SIG-M5 (cell line): ENCODE measurements around the gene STX11.
"Not testable (repeated sequence)": the region's sequence is repeated elsewhere in the genome, so short reads cannot be mapped to it uniquely, and the experiment has no call there.

Source experiments
- DNase-seq: peaks from one replicate; lab custom pipeline; 2025; lab: John Stamatoyannopoulos, UW

Gene STX11

GRCh38 chr6:144149894-144150709, at the start of gene STX11:
Gene STX11, plus strand, starts transcription at chr6:144150517. Its CDS starts 36,111 bp downstream, at chr6:144186628.
- no peak for DNase-seq

GRCh38 chr6:144103026-144103563, 47.2 kb upstream of the STX11 start:
- no peak for DNase-seq

GRCh38 chr6:144104488-144104887, 45.8 kb upstream of the STX11 start:
- DNase-seq = no peak

- no peak for DNase-seq
Measured at GRCh38 chr6:144104898-144105487, 45.3 kb upstream of the STX11 start.

GRCh38 chr6:144106206-144106605, 44.1 kb upstream of the STX11 start:
- no peak for DNase-seq

- no peak for DNase-seq
Measured at GRCh38 chr6:144110210-144110609, 40.1 kb upstream of the STX11 start.

- DNase-seq = no peak
Measured at GRCh38 chr6:144113366-144113765, 37.0 kb upstream of the STX11 start.

GRCh38 chr6:144115219-144115618, 35.1 kb upstream of the STX11 start:
- no peak for DNase-seq

GRCh38 chr6:144119376-144119775, 30.9 kb upstream of the STX11 start:
- no peak for DNase-seq

GRCh38 chr6:144122861-144123260, 27.5 kb upstream of the STX11 start:
- no peak for DNase-seq

GRCh38 chr6:144123421-144123820, 26.9 kb upstream of the STX11 start:
- no peak for DNase-seq

GRCh38 chr6:144123836-144124235, 26.5 kb upstream of the STX11 start:
- DNase-seq = no peak

GRCh38 chr6:144127097-144127496, 23.2 kb upstream of the STX11 start:
- DNase-seq = no peak

GRCh38 chr6:144129469-144129868, 20.8 kb upstream of the STX11 start:
- no peak for DNase-seq

GRCh38 chr6:144131248-144131709, 19.0 kb upstream of the STX11 start:
- DNase-seq = no peak

GRCh38 chr6:144132167-144132690, 18.1 kb upstream of the STX11 start:
- DNase-seq = not testable (repeated sequence)

- DNase-seq = no peak
Measured at GRCh38 chr6:144133225-144133821, 17.0 kb upstream of the STX11 start.

- DNase-seq = no peak
Measured at GRCh38 chr6:144134176-144134575, 16.1 kb upstream of the STX11 start.

- no peak for DNase-seq
Measured at GRCh38 chr6:144134737-144135136, 15.6 kb upstream of the STX11 start.

GRCh38 chr6:144138542-144138941, 11.8 kb upstream of the STX11 start:
- DNase-seq = no peak

- DNase-seq = no peak
Measured at GRCh38 chr6:144139817-144140216, 10.5 kb upstream of the STX11 start.

GRCh38 chr6:144140867-144141266, 9.4 kb upstream of the STX11 start:
- DNase-seq = no peak

GRCh38 chr6:144141470-144141869, 8.8 kb upstream of the STX11 start:
- DNase-seq = no peak
